ENCODE results near the gene IFITM1.

IFITM1 gene

DNA sequence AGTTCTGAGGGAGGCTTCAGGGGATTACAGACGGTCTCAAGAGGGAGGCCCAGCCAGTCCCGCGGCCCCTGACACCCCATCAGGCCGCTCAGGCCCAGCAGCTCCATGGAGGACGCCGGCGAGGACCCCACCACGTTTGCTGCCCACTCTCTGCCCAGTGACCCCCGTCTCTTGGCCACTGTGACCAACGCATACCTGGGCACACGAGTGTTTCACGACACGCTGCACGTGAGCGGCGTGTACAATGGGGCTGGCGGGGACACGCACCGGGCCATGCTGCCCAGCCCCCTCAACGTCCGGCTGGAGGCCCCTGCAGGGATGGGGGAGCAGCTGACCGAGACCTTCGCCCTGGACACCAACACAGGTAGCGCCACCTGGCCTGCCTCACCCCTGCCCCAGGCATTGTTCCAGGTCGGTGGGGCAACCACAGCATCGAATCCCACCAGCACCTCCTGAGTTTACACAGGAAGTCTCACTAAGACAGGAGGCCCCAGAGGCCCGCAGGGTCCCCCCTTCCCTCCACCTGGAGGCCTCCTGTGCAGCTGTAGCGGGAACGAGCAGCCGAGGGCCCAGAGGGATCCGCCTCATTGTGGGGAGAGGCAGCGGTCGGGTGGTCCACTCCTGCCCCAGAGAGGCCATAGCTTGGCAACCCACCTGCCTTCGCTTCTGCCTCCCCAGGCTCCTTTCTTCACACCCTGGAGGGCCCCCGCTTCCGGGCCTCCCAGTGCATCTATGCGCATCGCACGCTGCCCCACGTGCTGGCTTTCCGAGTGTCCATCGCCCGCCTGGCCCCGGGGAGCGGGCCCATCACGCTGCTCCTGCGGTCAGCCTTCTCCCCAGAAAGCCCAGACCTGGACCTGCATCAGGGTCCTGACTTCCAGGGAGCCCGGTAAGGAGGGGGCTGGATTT, 23.9 kb upstream of the IFITM1 start:
- no peaks in the 10 kb centered on the region for H3K9me3 ChIP-seq (ENCODE audit: control insufficient read depth, low read length)
- H3K27ac ChIP-seq (ENCODE audit: low read depth, low read length, severe bottlenecking): no peak overlapping the region
- 91 to 92% methylated on average over 38 to 48 of the region's 48 CpGs for WGBS, 2 experiments (ENCODE audit: insufficient coverage in 2 of 2)
- H3K4me3 ChIP-seq (ENCODE audit: extremely low read depth, insufficient read depth, low read length, poor library complexity, severe bottlenecking): peak overlapping the region; percentile 54
- H3K4me1 ChIP-seq (ENCODE audit: control insufficient read depth, insufficient read depth, low read length, poor library complexity, severe bottlenecking): peaks cover 9% of the 10 kb centered on the region
- H3K36me3 ChIP-seq (ENCODE audit: control insufficient read depth, insufficient read depth, low read length): peaks cover 12% of the 10 kb centered on the region

DNA sequence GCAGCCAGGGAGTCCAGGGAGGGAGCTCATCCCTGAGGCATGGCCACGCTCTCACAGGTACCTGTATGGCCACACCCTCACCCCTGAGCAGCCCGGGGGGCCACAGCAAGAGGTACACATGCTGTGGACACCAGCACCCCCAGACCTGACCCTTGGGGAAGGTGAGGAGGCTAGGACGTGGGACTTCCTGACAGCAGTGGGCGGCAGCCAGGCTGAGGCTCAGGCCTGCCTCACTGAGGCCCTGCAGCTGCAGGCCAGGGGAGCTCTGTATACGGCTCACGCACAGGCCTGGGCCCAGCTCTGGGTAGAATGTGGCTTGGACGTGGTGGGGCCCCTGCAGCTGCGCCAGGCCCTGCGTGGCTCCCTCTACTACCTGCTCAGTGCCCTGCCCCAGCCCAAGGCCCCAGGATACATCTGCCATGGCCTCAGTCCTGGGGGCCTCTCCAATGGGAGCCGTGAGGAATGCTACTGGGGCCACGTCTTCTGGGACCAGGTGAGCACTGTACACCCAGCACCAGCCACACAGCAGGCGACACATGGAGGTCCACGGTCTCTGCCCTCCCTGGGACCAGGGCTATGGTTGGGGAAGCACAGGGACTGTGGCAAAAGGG, 23.1 kb upstream of the IFITM1 start:
- Histone ChIP-seq H3K9me3 (ENCODE audit: control insufficient read depth, low read length) (no peaks in the 10 kb centered on the region), H3K4me3 (ENCODE audit: extremely low read depth, insufficient read depth, low read length, poor library complexity, severe bottlenecking) (no peak overlapping the region), H3K4me1 (ENCODE audit: control insufficient read depth, insufficient read depth, low read length, poor library complexity, severe bottlenecking) (peaks cover 9% of the 10 kb centered on the region), H3K36me3 (ENCODE audit: control insufficient read depth, insufficient read depth, low read length) (peaks cover 12% of the 10 kb centered on the region), H3K27ac (ENCODE audit: low read depth, low read length, severe bottlenecking) (no peak overlapping the region)
- WGBS, 2 experiments (ENCODE audit: insufficient coverage in 2 of 2): 93 to 97% methylated on average over 8 to 13 of the region's 13 CpGs

DNA sequence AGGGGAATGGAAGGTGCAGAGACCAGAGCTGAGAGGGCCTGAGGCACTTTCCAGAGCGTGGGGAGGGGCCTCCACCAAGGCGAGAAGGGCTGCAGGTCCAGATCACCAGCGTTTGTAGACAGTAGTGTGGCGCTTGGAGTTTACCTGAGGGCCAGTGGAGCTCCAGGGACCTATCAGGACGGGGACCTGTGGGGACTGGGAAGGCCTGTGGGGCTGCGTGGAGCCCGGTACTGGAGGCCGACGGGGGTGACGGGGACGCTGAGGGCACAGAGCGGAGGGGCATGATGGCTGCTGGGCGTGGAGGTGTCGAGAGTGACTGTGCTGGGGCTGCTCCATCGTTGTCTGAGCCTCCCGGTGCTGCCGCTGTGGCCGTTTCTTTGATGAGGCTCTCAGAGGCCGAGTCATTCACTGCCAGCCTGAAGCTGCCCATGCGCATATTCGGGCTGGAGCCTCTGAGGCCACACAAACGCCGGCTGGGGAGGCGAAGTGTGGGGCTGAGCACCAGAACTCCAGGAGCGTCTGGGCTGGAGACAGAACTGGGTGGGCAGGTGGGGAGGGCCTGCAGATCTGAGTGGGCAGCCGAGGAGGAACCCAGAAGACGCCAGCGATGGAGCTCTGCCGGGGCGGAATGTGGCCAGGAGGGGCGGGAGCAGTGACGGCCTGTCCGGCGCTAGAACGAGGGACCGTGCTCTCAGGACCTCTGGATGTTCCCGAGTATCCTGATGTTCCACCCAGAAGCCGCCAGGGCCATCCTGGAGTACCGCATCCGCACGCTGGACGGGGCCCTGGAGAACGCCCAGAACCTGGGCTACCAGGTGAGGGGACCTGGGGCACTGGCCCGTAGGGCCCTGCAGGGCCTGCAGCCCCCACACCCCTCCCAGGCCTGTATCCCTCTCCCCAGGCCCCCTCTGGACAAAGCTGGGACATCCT, 22.3 kb upstream of the IFITM1 start:
- Histone ChIP-seq H3K36me3 (ENCODE audit: control insufficient read depth, insufficient read depth, low read length) (peaks cover 12% of the 10 kb centered on the region), H3K27ac (ENCODE audit: low read depth, low read length, severe bottlenecking) (no peak overlapping the region), H3K4me3 (ENCODE audit: extremely low read depth, insufficient read depth, low read length, poor library complexity, severe bottlenecking) (no peak overlapping the region), H3K9me3 (ENCODE audit: control insufficient read depth, low read length) (no peaks in the 10 kb centered on the region), H3K4me1 (ENCODE audit: control insufficient read depth, insufficient read depth, low read length, poor library complexity, severe bottlenecking) (peaks cover 9% of the 10 kb centered on the region)
- WGBS, 2 experiments (ENCODE audit: insufficient coverage in 2 of 2): 72 to 74% methylated on average over 40 to 44 of the region's 44 CpGs

DNA sequence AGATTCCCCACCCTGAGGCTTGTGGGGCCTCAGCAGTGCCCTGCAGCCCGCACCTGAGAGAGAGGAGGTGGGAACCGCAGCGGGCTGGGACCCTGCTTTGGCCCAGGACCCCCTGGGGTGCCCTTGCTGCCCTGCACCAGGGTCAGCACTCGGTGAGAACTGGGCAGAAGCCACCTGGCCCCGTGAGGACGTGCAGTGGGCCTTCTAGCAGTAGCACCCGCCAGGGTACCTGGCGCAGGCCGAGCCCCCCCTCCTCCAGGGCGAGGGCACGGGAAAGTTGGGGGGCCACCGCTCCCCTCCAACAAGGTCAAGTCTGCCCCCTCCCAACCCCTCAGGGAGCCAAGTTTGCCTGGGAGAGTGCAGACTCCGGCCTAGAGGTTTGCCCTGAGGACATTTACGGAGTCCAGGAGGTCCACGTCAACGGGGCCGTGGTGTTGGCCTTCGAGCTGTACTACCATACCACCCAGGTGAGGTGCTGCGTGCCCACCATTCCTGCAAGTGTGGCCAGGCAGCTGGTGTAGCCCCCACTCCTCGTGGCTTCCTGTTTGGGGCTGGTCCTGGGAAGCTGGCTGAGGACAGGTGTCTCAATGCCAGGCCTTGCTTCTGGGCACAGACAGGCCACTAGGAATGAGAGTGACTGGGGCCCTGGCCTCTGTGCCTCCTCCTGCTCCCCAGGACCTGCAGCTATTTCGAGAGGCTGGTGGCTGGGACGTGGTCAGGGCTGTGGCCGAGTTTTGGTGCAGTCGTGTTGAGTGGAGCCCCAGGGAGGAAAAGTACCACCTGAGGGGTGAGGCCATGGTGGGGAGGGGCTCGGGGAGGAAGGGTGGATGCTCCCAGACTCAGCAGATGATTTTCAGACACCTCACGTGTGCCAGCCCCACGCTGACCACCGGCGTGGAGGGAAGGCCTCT, 21.4 kb upstream of the IFITM1 start:
- 97% methylated on average over 22 to 29 of the region's 29 CpGs for WGBS, 2 experiments (ENCODE audit: insufficient coverage in 2 of 2)
- Histone ChIP-seq H3K36me3 (ENCODE audit: control insufficient read depth, insufficient read depth, low read length) (peaks cover 12% of the 10 kb centered on the region), H3K4me3 (ENCODE audit: extremely low read depth, insufficient read depth, low read length, poor library complexity, severe bottlenecking) (no peak overlapping the region)

DNA sequence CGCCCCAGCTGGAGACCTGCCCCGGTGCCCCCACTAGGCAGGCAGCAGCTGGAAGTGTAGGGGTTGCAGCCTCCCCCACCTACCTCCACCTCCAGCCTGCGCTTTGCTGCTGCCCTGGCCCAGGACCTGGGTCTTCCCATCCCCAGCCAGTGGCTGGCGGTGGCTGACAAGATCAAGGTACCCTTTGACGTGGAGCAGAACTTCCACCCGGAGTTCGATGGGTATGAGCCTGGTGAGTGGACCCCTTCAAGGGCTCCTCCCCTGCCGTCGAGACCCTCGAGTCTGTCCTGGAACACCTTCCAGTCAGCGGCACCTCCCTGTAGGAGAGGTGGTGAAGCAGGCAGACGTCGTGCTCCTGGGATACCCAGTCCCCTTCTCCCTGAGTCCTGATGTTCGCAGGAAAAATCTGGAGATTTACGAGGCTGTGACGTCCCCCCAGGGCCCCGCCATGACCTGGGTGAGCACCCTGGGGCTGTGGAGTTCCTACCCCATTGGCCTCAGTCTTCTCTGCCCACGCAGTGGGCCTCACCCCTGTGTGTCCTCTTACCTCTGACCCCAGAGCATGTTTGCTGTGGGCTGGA, 20.5 kb upstream of the IFITM1 start:
- H3K36me3 ChIP-seq (ENCODE audit: control insufficient read depth, insufficient read depth, low read length): peaks cover 12% of the 10 kb centered on the region
- no peak overlapping the region for H3K27ac ChIP-seq (ENCODE audit: low read depth, low read length, severe bottlenecking)
- peaks cover 9% of the 10 kb centered on the region for H3K4me1 ChIP-seq (ENCODE audit: control insufficient read depth, insufficient read depth, low read length, poor library complexity, severe bottlenecking)
- WGBS, 2 experiments (ENCODE audit: insufficient coverage in 2 of 2): 93 to 96% methylated on average over 14 to 15 of the region's 18 CpGs
- no peaks in the 10 kb centered on the region for H3K9me3 ChIP-seq (ENCODE audit: control insufficient read depth, low read length)
- H3K4me3 ChIP-seq (ENCODE audit: extremely low read depth, insufficient read depth, low read length, poor library complexity, severe bottlenecking): no peak overlapping the region

More for the DNA sequence above, 21.4 kb upstream of the IFITM1 start:
- H3K9me3 ChIP-seq (ENCODE audit: control insufficient read depth, low read length): no peaks in the 10 kb centered on the region
- no peak overlapping the region for H3K27ac ChIP-seq (ENCODE audit: low read depth, low read length, severe bottlenecking)
- H3K4me1 ChIP-seq (ENCODE audit: control insufficient read depth, insufficient read depth, low read length, poor library complexity, severe bottlenecking): peaks cover 9% of the 10 kb centered on the region

DNA sequence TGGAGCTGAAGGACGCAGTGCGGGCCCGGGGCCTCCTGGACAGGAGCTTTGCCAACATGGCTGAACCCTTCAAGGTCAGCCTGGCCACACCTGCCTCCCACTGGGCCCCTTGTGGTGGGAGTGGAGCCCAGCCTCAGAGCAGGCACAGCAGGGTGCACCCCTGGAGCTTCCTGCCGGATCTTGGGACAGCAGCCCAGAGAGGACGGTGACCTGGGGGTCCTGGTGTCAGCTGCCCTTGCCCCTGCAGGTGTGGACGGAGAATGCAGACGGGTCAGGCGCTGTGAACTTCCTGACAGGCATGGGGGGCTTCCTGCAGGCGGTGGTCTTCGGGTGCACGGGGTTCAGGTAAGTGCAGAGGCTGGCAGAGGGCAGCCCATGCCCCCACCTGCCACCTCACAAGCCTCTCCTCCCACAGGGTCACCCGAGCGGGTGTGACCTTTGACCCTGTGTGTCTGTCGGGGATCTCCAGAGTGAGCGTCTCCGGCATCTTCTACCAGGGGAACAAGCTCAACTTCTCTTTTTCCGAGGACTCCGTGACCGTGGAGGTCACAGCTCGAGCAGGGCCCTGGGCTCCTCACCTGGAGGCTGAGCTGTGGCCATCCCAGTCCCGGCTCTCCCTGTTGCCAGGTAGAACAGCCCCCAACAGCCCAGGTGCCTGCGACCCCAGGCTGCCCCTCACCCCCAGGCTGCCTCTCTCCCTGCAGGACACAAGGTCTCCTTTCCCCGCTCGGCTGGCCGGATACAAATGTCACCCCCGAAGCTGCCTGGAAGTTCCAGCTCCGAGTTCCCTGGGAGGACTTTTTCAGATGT, 19.8 kb upstream of the IFITM1 start:
- Histone ChIP-seq H3K4me3 (ENCODE audit: extremely low read depth, insufficient read depth, low read length, poor library complexity, severe bottlenecking) (no peak overlapping the region), H3K27ac (ENCODE audit: low read depth, low read length, severe bottlenecking) (no peak overlapping the region), H3K9me3 (ENCODE audit: control insufficient read depth, low read length) (no peaks in the 10 kb centered on the region), H3K4me1 (ENCODE audit: control insufficient read depth, insufficient read depth, low read length, poor library complexity, severe bottlenecking) (peaks cover 9% of the 10 kb centered on the region), H3K36me3 (ENCODE audit: control insufficient read depth, insufficient read depth, low read length) (peaks cover 12% of the 10 kb centered on the region)
- 91 to 94% methylated on average over 21 to 24 of the region's 27 CpGs for WGBS, 2 experiments (ENCODE audit: insufficient coverage in 2 of 2)

DNA sequence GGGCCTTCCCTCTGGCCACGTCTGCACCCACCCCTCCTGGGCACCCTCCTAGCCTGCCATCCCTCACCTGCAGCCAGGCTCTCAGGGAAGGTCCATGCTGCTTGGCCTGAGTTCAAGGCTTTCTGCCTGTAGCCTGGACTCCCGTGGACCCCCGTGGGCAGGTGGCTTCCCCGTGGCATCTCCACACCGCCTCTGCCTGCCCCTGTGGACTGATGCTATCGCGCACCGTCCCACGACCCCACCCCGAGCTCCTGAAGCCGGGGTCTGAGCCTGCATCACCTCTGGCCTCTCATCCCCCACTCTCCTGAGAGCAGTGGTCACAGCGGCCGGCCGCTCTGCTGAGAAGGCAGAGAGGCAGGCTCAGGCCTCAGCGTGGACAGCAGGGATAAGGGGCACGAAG, 19.1 kb upstream of the IFITM1 start:
- WGBS, 2 experiments (ENCODE audit: insufficient coverage in 2 of 2): 93 to 97% methylated on average over 10 to 12 of the region's 16 CpGs
- H3K9me3 ChIP-seq (ENCODE audit: control insufficient read depth, low read length): no peaks in the 10 kb centered on the region
- H3K36me3 ChIP-seq (ENCODE audit: control insufficient read depth, insufficient read depth, low read length): peaks cover 12% of the 10 kb centered on the region
- no peak overlapping the region for H3K4me3 ChIP-seq (ENCODE audit: extremely low read depth, insufficient read depth, low read length, poor library complexity, severe bottlenecking)
- H3K27ac ChIP-seq (ENCODE audit: low read depth, low read length, severe bottlenecking): no peak overlapping the region
- H3K4me1 ChIP-seq (ENCODE audit: control insufficient read depth, insufficient read depth, low read length, poor library complexity, severe bottlenecking): peaks cover 6% of the 10 kb centered on the region

DNA sequence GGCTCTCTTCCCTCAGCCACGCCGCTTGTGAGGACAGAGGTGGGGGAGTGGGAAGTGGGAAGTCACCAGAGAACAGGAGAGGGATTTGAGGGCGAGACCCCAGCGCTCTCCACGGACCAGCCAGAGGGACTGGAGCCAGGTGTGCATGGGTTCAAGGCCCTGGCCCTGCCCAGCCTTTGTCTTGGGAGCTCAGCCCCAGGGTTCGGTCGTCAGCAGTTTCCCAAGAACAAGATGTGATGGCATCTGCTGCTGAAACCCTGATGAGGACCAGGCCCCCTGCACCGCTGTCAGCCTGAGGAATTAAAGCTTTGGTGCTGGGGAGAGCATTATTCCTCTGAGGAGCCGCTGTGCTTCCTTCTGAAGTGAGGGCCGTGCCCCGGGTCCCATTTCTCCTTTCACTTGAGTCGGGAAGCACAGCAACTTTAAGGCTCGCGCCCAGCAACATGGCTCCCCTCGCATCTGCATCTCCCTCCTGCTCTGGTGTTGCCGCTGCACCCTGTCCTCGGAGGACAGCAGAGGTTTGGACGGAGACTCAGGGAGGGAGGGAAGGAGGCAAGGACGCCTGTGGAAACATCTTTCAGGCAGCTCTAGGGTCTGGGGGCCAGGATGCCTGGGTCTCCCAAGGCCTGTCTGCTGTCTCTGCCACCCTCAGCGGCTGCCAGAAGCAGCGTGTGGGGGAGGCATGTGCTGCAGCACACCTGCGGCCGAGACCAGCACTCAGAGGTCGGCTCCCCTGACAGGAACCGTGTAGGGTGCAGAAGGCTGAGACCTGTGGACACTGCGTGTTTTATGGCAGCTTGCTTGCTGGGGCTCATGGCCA, 18.3 kb upstream of the IFITM1 start:
- peaks cover 6% of the 10 kb centered on the region for H3K4me1 ChIP-seq (ENCODE audit: control insufficient read depth, insufficient read depth, low read length, poor library complexity, severe bottlenecking)
- peaks cover 12% of the 10 kb centered on the region for H3K36me3 ChIP-seq (ENCODE audit: control insufficient read depth, insufficient read depth, low read length)
- no peaks in the 10 kb centered on the region for H3K9me3 ChIP-seq (ENCODE audit: control insufficient read depth, low read length)
- WGBS, 2 experiments (ENCODE audit: insufficient coverage in 2 of 2): 90 to 94% methylated on average over 23 to 26 of the region's 26 CpGs
- no peak overlapping the region for H3K27ac ChIP-seq (ENCODE audit: low read depth, low read length, severe bottlenecking)
- no peak overlapping the region for H3K4me3 ChIP-seq (ENCODE audit: extremely low read depth, insufficient read depth, low read length, poor library complexity, severe bottlenecking)
